Loucy (cell line): ENCODE results near the gene ADCY5.

Experiments
- EZH2phosphoT487 ChIP-seq: fragments of 200-600 bp; IDR thresholded peaks from 2 replicates; pipeline ENCODE4 v1.6.1; 2018; ENCODE audit warnings: antibody characterized with exemption, mild to moderate bottlenecking, moderate library complexity, borderline replicate concordance
- TF ChIP-seq, protein P1 (sequence below): fragments of 200-600 bp; sonication (generic); conservative IDR thresholded peaks from 2 replicates; pipeline ENCODE4 v1.5.1; 2014; ENCODE audit warnings: mild to moderate bottlenecking, antibody characterized with exemption, low read length

DNA sequence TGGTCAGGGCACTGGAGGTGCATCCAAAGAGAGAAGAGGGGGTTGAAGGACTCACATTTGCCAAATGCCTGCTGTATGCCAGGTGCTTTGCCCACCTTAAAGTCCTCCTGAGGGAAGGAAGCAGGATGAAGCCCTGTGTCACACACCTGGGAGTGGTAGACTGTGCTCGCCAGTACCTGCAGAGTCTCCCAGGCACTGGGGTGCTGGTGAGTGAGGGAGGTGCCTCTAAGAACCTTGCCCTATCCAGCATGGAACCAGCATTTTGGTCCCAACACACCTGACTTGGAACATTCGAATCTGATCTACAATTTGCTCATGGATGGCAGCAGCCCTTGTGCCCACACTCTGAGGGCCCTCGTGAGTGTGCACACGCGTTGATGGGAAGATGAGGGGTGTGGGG lies 170.4 kb downstream of the ADCY5 start:
- TF ChIP-seq, protein P1, sequence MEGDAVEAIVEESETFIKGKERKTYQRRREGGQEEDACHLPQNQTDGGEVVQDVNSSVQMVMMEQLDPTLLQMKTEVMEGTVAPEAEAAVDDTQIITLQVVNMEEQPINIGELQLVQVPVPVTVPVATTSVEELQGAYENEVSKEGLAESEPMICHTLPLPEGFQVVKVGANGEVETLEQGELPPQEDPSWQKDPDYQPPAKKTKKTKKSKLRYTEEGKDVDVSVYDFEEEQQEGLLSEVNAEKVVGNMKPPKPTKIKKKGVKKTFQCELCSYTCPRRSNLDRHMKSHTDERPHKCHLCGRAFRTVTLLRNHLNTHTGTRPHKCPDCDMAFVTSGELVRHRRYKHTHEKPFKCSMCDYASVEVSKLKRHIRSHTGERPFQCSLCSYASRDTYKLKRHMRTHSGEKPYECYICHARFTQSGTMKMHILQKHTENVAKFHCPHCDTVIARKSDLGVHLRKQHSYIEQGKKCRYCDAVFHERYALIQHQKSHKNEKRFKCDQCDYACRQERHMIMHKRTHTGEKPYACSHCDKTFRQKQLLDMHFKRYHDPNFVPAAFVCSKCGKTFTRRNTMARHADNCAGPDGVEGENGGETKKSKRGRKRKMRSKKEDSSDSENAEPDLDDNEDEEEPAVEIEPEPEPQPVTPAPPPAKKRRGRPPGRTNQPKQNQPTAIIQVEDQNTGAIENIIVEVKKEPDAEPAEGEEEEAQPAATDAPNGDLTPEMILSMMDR = no peak
- TF ChIP-seq EZH2phosphoT487 = no peak
